ENCODE measurements around the gene TEX54.

The TEX54 gene

GRCh38 chr11:62841361-62842170 is 8.9 kb upstream of the TEX54 start (continued):
- TF ChIP-seq ZNF138 (tag by site-specific recombination; IDR thresholded peaks at IDR 0.05; ENCODE audit: borderline replicate concordance), result no peak
- peak; percentile 98 for TF ChIP-seq KLF17 (tag by site-specific recombination; IDR thresholded peaks at IDR 0.05)
- TF ChIP-seq ZNF10 (tag by site-specific recombination; IDR thresholded peaks at IDR 0.05), result peak; percentile 58
- peak; percentile 50; the same call in 1 of the 2 replicates for TF ChIP-seq ZNF558 (tag by site-specific recombination; IDR thresholded peaks at IDR 0.05)
- TF ChIP-seq HOXC10 (CRISPR knock-in tag; IDR thresholded peaks at IDR 0.05), result no peak
- peak; percentile 86 for TF ChIP-seq ZNF596 (tag by site-specific recombination; IDR thresholded peaks at IDR 0.05)
- no peak for TF ChIP-seq ZNF37A (tag by site-specific recombination; IDR thresholded peaks at IDR 0.05)
- no peak for TF ChIP-seq ZBTB21 (tag by site-specific recombination; IDR thresholded peaks at IDR 0.05)
- TF ChIP-seq ZNF777 (tag by site-specific recombination; IDR thresholded peaks at IDR 0.05; ENCODE audit: borderline replicate concordance), result peak; percentile 65; the same call in 1 of the 2 replicates
- TF ChIP-seq ZBTB26 (tag by site-specific recombination; optimal IDR thresholded peaks at IDR 0.05), result peak; percentile 19
- TF ChIP-seq EGR2 (tag by site-specific recombination; IDR thresholded peaks at IDR 0.05; ENCODE audit: low read depth), result peak; percentile 2; the same call in 1 of the 2 replicates
- TF ChIP-seq ZSCAN23 (tag by site-specific recombination; IDR thresholded peaks at IDR 0.05), result peak; percentile 97
- TF ChIP-seq ZNF354C (tag by site-specific recombination; IDR thresholded peaks at IDR 0.05; ENCODE audit: borderline replicate concordance, low read depth), result no peak
- peak; percentile 98 for TF ChIP-seq ZNF660 (tag by site-specific recombination; IDR thresholded peaks at IDR 0.05)
- 0 out of 2 replicates have a peak, but pooled peaks have one; percentile 34 for TF ChIP-seq ZNF488 (tag by site-specific recombination; IDR thresholded peaks at IDR 0.05)
- TF ChIP-seq HOXD13 (CRISPR knock-in tag; IDR thresholded peaks at IDR 0.05; ENCODE audit: borderline replicate concordance), result peak; percentile 88
- no peak; the same call in 1 of the 2 replicates for TF ChIP-seq GLI2 (tag by site-specific recombination; IDR thresholded peaks at IDR 0.05; ENCODE audit: borderline replicate concordance, low read depth)
- peak; percentile 48 for TF ChIP-seq ZNF302 (tag by site-specific recombination; IDR thresholded peaks at IDR 0.05; ENCODE audit: low read depth)
- 0 out of 2 replicates have a peak, but pooled peaks have one; percentile 11 for TF ChIP-seq ZFHX2 (tag by site-specific recombination; conservative IDR thresholded peaks at IDR 0.05)
- TF ChIP-seq CTCF (tag by site-specific recombination; IDR thresholded peaks at IDR 0.05), result 0 out of 2 replicates have a peak, but pooled peaks have one; percentile 37
- TF ChIP-seq TCF7L2 (IDR thresholded peaks at IDR 0.05; ENCODE audit: borderline replicate concordance, low read depth, low read length), result peak; percentile 54; the same call in 1 of the 2 replicates
- TF ChIP-seq ZNF423 (tag by site-specific recombination; IDR thresholded peaks at IDR 0.05), result no peak
- no peak for TF ChIP-seq ZNF19 (tag by site-specific recombination; IDR thresholded peaks at IDR 0.05; ENCODE audit: low read depth)
- peak; percentile 97 for TF ChIP-seq ZNF24 (tag by site-specific recombination; IDR thresholded peaks at IDR 0.05)
- TF ChIP-seq ZNF623 (tag by site-specific recombination; IDR thresholded peaks at IDR 0.05), result peak; percentile 52
- TF ChIP-seq ZNF530 (tag by site-specific recombination; IDR thresholded peaks at IDR 0.05; ENCODE audit: low read depth), result no peak
- TF ChIP-seq REST (tag by site-specific recombination; IDR thresholded peaks at IDR 0.05), result peak; percentile 62
- TF ChIP-seq GFI1B (tag by site-specific recombination; IDR thresholded peaks at IDR 0.05), result peak; percentile 86
- peak; percentile 88 for TF ChIP-seq ZNF768 (tag by site-specific recombination; IDR thresholded peaks at IDR 0.05)
- TF ChIP-seq ZNF449 (tag by site-specific recombination; IDR thresholded peaks at IDR 0.05), result peak; percentile 25; the same call in 1 of the 2 replicates

All from HEK293 (cell line).